K562 (cell line): ENCODE measurements around the gene TEPSIN.

Experiments used
- ARNT ChIP-seq, 2 experiments: fragments of 450-650 bp; IDR thresholded peaks; 2 replicates each; pipeline ENCODE4 v1.6.1; 2016; ENCODE audit warnings: mild to moderate bottlenecking in 1 of 2
- FOSL1 ChIP-seq: fragments of 200-800 bp; sonication (Bioruptor generic); conservative IDR thresholded peaks from 2 replicates; pipeline ENCODE4 v1.6.1; 2016; ENCODE audit warnings: missing genetic modification characterization, missing compliant biosample characterization
- FOXK2 ChIP-seq, 2 experiments: fragments of 450-650 bp; IDR thresholded peaks in 1 of 2; conservative IDR thresholded peaks in 1 of 2; 2 replicates each; pipeline ENCODE4 v1.6.1; 2016; ENCODE audit warnings: low read depth in 2 of 2, mild to moderate bottlenecking in 1 of 2
- MAFK ChIP-seq: IDR thresholded peaks from 2 replicates; pipeline ENCODE4 v1.6.1; 2011; ENCODE audit warnings: low read length, improper control_type of control experiment
- RB1 ChIP-seq: fragments of 450-650 bp; IDR thresholded peaks from 2 replicates; pipeline ENCODE4 v1.6.1; 2017; ENCODE audit warnings: low read depth, mild to moderate bottlenecking
- SAFB ChIP-seq: fragments of 200-400 bp; formaldehyde crosslinking; IDR thresholded peaks from 2 replicates; pipeline ENCODE4 v1.6.1; 2017; ENCODE audit warnings: low read depth, low read length, borderline replicate concordance
- ZFP91 ChIP-seq: sonication (generic); formaldehyde crosslinking; IDR thresholded peaks from 2 replicates; pipeline ENCODE4 v1.8.0; 2022; ENCODE audit warnings: mild to moderate bottlenecking, missing genetic modification reagents
- ZNF311 ChIP-seq: fragments of 250-450 bp; sonication (Bioruptor Pico); IDR thresholded peaks from 2 replicates; pipeline ENCODE4 v1.4.0; 2020; ENCODE audit warnings: mild to moderate bottlenecking, moderate library complexity

GRCh38 chr17:81270279-81270678 is 31.4 kb upstream of the TEPSIN start:
- no peak for TF ChIP-seq MAFK
- no peak for TF ChIP-seq ZNF311 (CRISPR knock-in tag)
- no peak for TF ChIP-seq ARNT (IDR thresholded peaks at IDR 0.05)
- TF ChIP-seq FOSL1: no peak
- TF ChIP-seq RB1: no peak
- no peak for TF ChIP-seq ZFP91 (CRISPR knock-in tag)
- no peak for TF ChIP-seq SAFB
- no peak for TF ChIP-seq FOXK2 (conservative IDR thresholded peaks at IDR 0.05 in 1 of 2, IDR thresholded peaks at IDR 0.05 in 1 of 2; ENCODE audit: low read depth in 2 of 2)
